ENCODE data around the gene ZBTB49.
"Not testable (repeated sequence)": the region's sequence is repeated elsewhere in the genome, so short reads cannot be mapped to it uniquely, and the experiment has no call there.

Gene ZBTB49

DNA sequence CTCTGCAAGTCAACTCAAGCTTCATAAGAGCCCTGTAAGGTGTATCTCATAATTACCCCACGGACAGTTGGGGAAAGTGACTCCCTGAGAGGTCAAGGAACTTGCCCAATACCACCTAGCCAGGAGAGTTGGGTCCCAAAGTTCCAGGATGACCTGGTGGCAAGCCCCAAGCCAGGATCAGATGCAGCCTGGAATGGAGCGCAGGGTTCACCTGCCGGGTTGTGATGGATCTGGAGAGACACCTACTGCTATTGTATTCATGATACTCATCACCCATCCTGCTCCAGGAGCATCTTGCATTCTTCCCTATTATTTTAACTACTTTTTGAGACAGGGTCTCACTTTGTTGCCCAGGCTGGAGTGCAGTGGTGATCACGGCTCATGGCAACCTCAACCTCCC lies 36.1 kb downstream of the ZBTB49 start:
- DNase-seq (ENCODE audit: low read depth) = no peak

DNA sequence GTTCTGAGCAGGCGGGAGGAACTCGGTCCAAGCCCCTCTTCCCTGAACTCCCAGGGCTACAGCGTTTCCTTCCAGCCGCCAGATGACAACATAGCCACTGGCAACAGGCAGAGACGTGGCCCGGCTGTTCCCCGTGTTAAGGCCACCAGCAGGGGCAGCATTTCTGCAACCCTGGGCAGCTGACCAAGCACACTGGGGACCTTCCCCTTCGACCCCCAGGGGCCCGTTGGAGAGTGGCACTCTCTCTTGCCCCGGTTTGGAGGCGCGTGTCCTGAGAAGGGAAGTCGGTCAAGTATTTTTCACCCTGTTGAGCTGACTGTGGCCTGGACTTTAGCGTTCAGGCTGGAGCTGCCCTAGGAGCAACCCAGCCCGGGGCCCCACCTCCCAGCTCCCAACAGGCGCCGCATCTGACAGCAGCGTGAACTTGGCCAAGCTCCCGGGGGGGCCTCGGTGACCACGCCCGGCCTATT lies 37.6 kb downstream of the ZBTB49 start:
- no peak for DNase-seq (ENCODE audit: low read depth)

DNA sequence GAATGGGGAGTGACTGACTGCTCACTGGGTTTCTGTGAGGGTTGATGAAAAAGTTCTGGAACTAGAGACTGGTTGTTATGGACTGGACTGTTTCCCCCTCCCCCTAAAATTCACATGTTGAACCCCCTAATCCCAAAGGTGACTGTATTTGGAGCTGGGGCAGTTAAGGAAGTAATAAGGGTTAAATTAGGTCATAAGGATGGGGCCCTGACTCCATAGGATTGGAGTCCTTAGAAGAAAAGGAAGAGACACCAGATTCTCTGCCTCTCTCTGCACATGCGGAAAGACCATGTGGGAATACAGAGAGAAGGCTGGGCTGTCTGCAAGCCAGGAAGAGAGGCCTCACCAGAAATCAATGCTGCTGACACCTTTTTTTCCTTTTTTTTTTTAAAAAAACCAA lies 38.2 kb downstream of the ZBTB49 start:
- no peak for DNase-seq (ENCODE audit: low read depth)

DNA sequence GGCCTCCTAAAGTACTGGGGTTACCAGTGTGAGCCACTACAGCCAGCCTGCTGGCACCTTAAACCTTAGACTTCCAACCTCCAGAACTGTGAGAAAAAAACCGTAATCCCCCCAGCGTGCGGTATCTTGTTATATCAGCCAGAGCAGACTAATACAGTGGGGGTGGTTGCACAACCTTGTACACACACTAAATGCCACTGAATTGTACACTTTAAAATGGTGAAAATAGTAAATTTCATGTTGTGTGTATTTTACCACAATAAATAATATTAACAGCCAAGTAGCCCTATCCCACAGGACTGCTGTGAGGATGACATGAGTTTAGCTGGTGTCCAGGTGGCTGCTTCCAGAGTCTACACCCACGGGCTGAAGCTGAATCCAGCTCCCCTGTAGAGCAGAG lies 38.8 kb downstream of the ZBTB49 start:
- DNase-seq (ENCODE audit: low read depth) = no peak

DNA sequence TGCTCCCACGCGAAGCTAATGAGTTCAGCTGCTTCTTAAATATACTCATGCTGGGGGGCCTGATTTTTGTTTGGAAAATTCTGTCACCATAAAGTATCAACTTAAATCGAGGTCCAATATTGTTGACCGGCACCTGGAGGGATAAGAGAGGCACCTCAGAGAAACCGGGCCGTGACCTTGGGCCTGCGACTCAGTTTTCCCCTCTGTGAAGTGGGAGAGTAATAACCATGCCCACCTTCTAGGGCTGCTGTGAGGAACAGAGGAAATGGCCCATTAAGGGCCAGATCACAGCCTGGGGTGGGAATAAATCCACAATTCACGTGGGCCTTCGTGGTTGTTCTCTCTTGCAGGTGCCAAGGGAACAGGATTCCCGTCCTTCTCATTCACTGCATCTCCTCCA lies 39.4 kb downstream of the ZBTB49 start:
- no peak for DNase-seq (ENCODE audit: low read depth)

DNA sequence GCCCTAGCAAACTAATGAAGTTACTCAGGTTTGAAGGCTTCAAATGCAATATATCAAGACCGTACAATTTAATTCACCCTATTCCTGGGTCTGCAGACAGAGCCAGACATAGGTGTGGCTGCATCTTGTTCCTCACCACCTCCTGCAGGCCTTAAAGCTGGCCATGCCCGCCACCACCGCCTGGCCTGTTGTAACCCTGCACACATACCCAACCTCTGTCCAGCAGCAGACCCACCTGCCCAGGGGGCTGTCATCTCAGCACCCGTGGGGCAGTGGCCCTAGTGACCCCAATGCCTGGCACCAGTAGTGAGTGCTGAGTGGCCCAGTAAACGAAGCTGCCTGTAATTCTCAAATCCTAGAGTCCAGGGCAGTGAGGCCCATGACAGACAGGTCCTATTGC lies 40.7 kb downstream of the ZBTB49 start:
- DNase-seq (ENCODE audit: low read depth) = no peak

DNA sequence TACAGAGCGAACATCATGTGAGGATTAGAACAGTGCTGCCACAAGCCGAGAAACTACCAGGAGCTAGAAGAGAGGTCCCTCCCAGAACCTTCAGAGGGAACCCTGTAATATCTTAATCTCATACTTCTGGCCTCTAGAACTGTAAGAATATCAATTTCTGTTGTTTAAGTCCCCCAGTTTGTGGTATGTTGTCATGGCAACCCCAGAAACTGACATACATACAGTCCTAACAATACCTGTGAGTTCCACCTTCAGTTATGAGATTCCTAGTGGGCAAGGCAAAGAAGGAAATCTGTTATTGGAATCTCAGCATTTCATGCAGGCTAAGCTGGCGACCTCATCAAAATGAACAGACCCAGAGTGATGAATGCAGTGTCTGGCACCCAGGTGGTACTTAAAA lies 42.5 kb downstream of the ZBTB49 start:
- no peak for DNase-seq (ENCODE audit: low read depth)

DNA sequence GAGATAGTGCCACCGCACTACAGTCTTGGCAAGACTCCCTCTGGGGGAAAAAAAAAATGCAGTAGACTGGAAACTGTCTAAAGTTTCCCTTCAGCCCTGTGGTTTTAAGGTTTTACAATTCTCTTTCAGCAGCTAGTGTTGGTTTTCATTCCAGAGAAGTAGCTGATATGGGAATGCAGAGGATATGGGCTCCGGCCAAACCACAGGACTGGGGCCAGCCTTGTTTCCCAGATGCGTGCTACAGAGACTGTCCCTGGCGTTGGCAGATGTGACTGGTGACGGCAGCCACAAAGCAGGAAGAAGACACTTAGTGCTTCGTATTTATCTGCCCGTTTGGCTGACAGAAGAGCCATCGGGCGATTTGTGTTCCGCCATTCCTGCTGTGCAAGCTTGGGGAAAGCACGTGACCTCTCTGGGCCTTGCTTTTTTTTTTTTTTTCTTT lies 43.2 kb downstream of the ZBTB49 start:
- DNase-seq (ENCODE audit: low read depth) = peak; percentile 68

DNA sequence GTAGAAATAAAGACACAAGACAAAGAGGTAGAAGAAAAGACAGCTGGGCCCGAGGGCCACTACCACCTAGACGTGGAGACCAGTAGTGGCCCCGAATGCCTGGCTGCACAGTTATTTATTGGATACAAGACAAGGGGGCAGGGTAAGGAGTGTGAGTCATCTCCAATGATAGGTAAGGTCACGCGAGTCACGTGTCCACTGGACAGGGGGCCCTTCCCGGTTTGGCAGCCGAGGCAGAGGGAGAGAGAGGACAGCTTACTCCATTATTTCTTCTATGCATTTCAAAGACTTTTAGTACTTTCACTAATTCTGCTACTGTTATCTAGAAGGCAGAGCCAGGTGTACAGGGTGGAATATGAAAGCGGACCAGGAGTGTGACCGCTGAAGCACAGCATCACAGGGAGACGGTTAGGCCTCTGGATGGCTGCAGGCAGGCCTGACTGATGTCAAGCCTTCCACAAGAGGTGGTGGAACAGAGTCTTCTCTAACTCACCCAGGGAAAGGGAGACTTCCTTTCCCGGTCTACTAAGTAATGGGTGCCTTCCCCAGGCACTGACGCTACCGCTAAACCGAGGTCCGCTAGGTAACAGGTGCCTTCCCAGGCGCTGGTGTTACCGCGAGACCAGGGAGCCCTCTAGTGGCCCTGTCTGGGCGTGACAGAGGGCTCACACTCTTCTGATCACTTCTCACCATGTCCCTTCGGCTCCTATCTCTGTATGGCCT lies 44.9 kb downstream of the ZBTB49 start:
- peak; percentile 15 for DNase-seq (ENCODE audit: low read depth)

DNA sequence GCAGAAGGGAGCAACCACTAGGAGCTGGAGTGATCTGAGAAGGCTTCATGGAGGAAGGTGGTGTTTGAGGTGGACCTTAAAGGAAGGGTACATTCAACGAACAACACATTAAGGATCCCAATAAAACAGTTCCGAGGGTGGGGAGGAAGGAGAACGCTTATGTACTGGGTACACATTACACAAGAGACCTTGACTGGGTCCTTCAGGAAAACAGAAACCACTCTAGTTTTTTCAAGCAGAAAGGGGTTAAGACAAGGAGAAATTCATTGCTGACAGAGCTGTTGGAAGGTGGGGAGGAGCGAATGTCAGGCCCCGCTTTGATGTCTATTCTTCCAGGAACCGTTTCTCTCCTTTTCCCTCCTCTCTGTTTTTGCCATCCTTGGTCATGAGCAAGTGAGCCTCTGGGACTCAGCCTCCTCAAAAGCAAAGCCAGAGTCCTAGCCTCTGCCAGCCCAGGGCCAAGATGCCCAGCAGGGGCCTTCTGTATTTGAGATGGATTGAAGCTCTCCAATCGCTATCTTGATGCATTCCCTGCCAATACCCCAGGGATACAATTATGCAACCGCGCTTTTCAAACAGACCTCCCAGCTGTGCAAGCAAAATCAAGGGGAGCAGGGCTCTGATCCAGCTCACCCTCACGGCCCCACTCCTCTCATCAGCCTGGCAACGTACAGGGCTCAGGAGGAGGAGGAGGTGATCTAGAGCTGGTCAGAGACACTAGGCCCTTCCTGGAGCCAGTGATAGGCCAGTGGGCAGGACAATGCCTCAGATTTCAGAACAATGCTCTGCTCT lies 48.4 kb downstream of the ZBTB49 start:
- DNase-seq (ENCODE audit: low read depth) = no peak

DNA sequence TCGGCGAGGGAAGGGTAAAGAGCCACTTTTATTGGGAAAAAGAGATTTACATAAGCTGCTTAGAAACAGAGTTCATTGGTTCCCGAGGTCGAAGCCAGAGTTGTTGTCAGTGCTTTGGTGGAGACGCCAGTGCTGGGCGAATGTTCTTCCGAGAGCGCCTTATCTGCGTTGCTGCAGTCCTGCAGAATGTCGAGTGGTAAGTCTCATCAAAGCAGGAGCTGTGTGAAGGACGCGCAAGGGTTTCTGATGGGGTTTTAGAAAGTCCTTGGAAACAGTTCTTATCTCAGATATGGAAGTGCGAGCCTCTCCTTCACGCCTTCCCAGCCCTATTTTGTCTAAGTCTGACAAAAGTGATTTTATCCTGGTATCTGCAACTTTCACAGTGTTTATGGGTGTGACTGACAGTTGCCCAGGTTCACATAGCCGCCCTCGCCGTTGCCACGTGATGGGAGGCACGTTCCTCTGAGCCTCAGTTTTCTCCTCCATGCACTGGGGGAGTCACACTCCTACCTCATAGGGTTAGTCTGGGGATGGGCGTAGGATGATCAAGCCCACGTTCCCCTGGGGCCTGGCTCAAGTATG lies 49.5 kb downstream of the ZBTB49 start:
- DNase-seq (ENCODE audit: low read depth) = no peak

DNA sequence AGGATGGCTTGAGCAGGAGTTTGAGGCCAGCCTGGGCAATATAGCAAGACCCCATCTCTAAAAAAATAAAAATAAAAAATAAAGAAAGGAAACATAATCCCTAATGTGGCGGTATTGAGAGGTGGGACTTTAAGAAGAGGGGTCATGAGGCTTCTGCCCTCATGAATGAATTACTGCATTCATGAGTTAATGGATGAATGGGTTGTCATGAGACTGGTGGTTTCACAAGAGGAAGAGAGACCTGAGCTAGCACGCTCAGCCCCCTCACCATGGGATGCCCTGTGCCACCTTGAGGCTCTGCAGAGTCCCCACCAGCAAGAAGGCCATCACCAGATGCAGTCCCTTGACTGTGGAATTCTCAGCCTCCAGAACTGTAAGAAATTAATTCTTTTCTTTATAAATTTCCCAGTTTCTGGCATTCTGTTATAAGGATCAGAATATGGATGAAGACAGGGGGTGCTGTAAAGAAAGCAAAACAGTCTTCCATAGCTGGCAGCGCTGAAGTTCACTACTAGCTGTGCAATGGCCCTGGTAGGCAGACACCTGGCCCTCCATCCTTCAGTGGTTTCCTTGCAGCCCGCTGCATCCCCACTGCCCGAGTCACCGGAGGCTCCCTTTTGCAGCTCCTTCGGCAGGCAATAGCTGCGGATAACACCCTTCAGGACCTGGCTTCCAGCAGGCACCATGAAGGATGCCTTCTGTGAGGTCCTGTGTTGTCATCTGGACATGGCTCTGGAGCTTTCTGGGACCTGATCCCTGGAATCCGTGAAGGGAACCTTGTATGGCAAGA lies 52.0 kb downstream of the ZBTB49 start:
- DNase-seq (ENCODE audit: low read depth) = no peak

DNA sequence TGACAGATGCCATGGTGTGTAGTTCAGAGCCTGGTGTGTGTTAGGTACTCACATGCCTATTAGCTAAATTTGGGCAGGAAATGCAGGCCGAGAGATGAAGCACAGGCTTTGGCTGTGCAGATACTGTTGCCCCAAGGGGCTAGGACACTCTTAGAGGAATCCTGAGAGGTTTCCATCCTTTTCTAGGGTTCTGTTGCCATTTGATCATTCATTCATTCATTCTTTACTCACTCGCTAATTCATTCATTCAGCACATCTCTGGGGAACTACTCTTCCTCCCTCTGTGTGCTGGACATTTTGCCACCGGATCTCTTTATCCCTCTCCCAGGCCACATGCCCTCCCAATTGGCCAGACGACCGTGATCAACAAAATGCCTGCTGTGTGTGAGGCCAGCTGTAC lies 53.0 kb downstream of the ZBTB49 start:
- DNase-seq (ENCODE audit: low read depth) = no peak

DNA sequence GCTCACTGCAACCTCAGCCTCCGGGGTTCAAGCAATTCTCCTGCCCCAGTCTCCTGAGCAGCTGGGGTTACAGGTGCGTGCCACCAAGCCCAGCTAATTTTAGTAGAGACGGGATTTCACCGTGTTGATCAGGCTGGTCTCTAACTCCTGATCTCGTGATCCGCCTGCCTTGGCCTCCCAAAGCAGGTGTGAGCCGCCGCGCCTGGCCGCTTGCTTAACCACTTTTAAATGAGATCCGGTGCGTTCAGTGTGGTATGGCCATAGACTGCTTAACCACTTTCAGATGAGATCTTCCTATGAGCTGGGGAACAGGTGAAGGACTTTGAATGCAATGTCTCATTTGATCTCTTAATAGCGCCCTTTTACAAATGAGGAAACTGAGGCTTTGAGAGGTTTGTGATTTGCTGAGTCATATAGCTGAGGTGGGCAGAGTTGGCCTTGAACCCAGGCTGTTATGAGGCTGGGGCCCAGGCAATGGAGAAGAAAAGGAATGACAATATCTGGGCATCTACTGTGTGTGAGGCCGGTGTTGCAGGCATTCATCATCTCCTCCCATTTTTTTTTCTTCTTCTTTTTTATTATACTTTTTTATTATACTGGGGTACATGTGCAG lies 55.0 kb downstream of the ZBTB49 start:
- DNase-seq (ENCODE audit: low read depth) = no peak

DNA sequence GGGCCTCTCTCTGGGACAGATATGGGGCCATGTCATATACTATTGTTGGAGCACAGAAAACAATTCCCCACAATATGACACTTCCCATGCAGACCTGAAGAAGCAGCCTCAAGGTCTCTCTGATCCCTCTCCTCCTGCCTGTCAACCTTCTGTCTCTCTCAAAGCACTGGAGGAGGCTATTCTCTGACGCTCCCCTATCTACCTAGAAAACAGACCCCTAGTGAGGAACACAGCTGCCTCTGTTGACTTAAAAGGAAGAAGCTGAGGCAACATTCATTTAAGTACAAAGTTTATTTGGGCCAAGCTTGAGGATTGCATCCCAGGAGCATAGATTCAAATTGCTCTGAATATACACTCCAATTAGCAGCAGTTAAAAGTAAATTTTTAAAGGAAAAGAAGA lies 57.5 kb downstream of the ZBTB49 start:
- DNase-seq (ENCODE audit: low read depth) = no peak

DNA sequence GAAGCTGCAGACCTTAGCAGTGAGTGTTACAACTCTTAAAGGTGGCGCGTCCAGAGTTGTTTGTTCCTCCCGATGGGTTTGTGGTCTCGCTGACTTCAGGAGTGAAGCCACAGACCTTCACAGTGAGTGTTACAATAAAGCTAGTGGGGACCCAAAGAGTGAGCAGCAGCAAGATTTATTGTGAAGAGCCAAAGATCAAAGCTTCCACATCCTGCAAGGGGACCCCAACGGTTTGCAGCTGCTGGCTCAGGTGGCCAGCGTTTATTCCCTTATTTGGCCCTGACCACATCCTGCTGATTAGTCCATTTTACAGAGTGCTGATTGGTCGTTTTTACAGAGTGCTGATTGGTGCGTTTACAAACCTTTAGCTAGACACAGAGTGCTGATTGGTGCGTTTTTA lies 58.5 kb downstream of the ZBTB49 start:
- DNase-seq (ENCODE audit: low read depth) = not testable (repeated sequence)

DNA sequence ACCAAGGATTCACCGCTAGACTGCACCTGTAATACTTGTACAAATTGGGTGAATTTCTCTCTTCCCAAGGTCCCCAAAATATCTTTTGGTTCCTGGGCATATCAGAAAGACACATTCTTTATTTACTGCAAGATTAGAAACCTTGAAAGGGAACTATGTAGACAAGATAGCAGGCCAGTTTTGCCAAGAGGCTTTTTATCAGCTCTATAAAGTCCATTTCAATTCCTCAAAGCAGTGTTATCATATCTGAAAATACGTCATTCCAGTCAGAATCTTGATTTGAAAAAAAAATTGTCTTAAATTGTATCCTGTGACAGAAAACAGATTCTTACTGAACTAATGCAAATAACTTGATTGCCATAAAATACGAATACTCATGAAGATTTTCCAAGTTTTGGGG lies 59.8 kb downstream of the ZBTB49 start:
- DNase-seq (ENCODE audit: low read depth) = no peak

DNA sequence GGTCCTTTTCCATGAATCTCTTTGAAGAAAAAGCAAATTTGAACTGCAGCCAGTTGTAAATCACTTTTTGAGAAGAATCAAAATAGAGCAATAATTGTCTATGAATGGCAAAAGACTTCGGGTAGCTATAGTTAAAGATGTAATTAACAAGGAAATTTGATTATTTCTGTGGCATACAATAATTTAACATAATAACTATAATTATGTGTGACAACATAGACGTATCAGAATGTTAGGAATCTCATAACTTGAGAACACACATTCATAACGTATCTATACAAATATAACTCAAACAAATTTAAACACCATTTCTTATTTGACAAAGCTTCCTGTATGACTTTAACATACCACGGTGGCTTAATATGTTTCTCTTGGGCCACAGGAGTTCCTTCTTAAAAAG lies 60.9 kb downstream of the ZBTB49 start:
- DNase-seq (ENCODE audit: low read depth) = no peak

DNA sequence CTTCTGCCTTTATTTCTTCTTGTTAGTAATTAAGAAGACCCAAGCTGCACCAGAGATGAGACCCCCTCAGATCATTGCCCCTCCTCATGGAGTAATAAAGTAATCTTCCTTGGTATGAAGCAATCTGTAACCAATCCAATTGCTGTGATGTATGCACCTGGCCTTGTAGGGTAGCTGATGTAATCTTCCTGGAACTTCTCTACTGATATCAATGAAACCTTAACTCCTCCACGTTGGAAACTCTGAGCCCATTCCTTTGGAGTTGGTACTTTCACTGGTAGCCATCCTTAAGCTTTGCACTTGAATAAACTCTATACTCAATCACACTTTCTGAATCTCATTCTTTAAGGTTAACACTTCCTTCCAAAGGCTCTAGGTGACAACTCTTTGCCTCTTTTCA lies 65.3 kb downstream of the ZBTB49 start:
- DNase-seq (ENCODE audit: low read depth) = no peak

DNA sequence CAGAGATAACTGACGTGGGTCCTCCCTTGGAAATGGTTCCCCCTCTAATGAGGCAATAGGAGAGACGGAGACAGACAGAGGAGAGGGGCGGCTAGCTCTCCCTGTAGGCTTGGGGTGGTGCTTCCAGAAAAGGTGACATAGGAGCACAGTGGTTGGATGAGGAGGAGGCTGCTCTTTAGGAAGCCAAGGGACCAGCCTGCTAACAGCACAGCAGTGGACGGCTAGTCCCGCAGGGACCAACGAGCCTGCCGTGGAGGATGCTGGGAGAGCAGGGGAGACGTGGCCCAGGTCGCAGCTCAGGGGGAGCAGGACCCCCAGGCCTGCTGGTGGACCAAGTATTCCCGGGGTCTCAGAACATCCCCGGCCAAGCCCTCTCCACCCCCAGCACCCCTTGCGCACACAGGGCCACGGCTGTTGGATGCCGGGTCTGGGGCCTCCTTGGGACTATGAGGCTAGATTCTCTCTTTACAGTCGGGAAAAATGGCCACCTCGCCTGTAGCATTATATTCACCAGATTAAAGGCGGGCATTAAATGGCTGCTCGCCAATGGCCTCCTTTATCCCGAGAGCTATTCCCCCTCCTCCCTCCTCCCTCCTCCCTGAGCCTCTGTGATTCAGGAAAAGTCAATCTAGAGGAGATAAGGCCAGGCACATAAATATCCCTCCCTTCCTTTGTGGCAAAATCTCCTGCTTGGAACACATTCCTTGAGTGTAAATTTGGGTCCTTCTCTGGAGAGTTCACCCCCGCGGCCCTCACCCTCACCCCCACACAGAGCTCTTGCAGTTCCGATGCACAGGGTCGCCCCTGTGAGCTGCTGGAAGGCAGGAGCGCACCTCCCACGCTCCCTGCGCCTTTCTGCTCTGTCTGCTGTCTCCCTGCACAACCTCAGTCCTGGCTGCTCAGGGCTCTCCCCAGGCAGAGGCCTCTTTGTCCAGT lies 66.3 kb downstream of the ZBTB49 start:
- no peak for DNase-seq (ENCODE audit: low read depth)
